ENCODE data around the gene KCP.

GRCh38 chr7:128839751-128840177 lies 70.7 kb downstream of the KCP start:
- TF ChIP-seq CTCF (IDR thresholded peaks at IDR 0.05) (no peak), EZH2 (IDR thresholded peaks at IDR 0.05; ENCODE audit: borderline replicate concordance, insufficient read depth, low read depth, low read length, poor library complexity, severe bottlenecking) (no peak)
